Natural killer cell (primary cell): ENCODE results near the gene MAST4. TPM values are rescaled to one million over a fixed set of nuclear protein-coding genes. Genes with fewer than 3 reads are reported as not detected.

Experiments
- ATAC-seq, 3 donors: fragments of 150-1000 bp in 2 of 3; fragments of 200-7000 bp in 1 of 3; cut with Tn5 transposase; 1 replicate in 1 of 3; 2 replicates in 2 of 3; pipeline ENCODE4 v1.10.0; 2021; ENCODE audit warnings: mild to moderate bottlenecking in 2 of 3, moderate library complexity in 2 of 3
- DNase-seq, 2 donors: peaks; one replicate each; pipeline versions ENCODE4 v3.0.0 to v3.0.0-alpha.2; 2013 to 2021; ENCODE audit warnings: mixed read lengths in 1 of 2
- H3K27ac ChIP-seq: one replicate; pipeline ENCODE4 v1.5.1; 2013; ENCODE audit warnings: mild to moderate bottlenecking, low read length
- H3K27me3 ChIP-seq: one replicate; pipeline ENCODE4 v1.6.1; 2013; ENCODE audit warnings: low read length; ENCODE audit not compliant: control insufficient read depth, insufficient read depth
- H3K36me3 ChIP-seq: one replicate; pipeline ENCODE4 v1.6.1; 2013; ENCODE audit warnings: low read length; ENCODE audit not compliant: control insufficient read depth, insufficient read depth
- H3K4me1 ChIP-seq: one replicate; pipeline ENCODE4 v1.6.1; 2013; ENCODE audit warnings: low read length; ENCODE audit not compliant: control insufficient read depth, insufficient read depth
- H3K4me3 ChIP-seq: one replicate; pipeline ENCODE4 v1.5.1; 2013; ENCODE audit warnings: low read length
- H3K9me3 ChIP-seq: one replicate; pipeline ENCODE4 v1.6.1; 2013; ENCODE audit warnings: low read length; ENCODE audit not compliant: control insufficient read depth, insufficient read depth
- H3K27ac Mint-ChIP-seq, 2 donors: one replicate each; pipeline ENCODE4 v1.8.0; 2022; ENCODE audit warnings: mild to moderate bottlenecking in 2 of 2, mixed read lengths in 2 of 2, moderate library complexity in 1 of 2
- H3K27me3 Mint-ChIP-seq, 2 donors: one replicate each; pipeline ENCODE4 v1.8.0; 2022; ENCODE audit warnings: low read depth in 2 of 2, mixed read lengths in 2 of 2
- H3K36me3 Mint-ChIP-seq: one replicate; pipeline ENCODE4 v1.8.0; 2022; ENCODE audit warnings: mixed read lengths
- H3K4me1 Mint-ChIP-seq, 2 donors: one replicate each; pipeline ENCODE4 v1.8.0; 2022; ENCODE audit warnings: mixed read lengths in 2 of 2
- H3K4me3 Mint-ChIP-seq: one replicate; pipeline ENCODE4 v1.8.0; 2022; ENCODE audit warnings: mild to moderate bottlenecking, moderate library complexity, mixed read lengths
- H3K9me3 Mint-ChIP-seq, 2 donors: one replicate each; pipeline ENCODE4 v1.8.0; 2022; ENCODE audit warnings: mixed read lengths in 2 of 2
- CTCF ChIP-seq: fragments of 200-600 bp; IDR thresholded peaks from one replicate; pipeline ENCODE4 v1.8.0; 2022; ENCODE audit warnings: antibody characterized with exemption
- WGBS: methylation state at CpG from one replicate; pipeline ENCODE4 v1.1.7; 2013; ENCODE audit warnings: missing lambda C conversion rate; ENCODE audit not compliant: insufficient coverage; 5-methylcytosine and 5-hydroxymethylcytosine counted together
- intact Hi-C: fragments of 100-400 bp; cut with micrococcal nuclease; formaldehyde crosslinking; loops from one replicate; pipeline ENCODE4 v1.14.2; 2022
- total RNA-seq, 4 donors: library from RNA; stranded (reverse); fragments of 120-200 nt in 1 of 4; gene quantifications; one replicate each; pipeline versions ENCODE4 v1.2.3 to v1.2.4, GENCODE V29; 2013 to 2022

Gene MAST4
- total RNA-seq, 3 donors from 2014 or later (not counting 1 experiment from before 2014, with no cell fraction given) = 6.5 to 14.1 (median 12.7) TPM

GRCh38 chr5:67015541-67016191 is 419.5 kb downstream of the MAST4 start:
- TF ChIP-seq CTCF = no peak
- H3K27me3 Mint-ChIP-seq = no peaks in the 10 kb centered on the region
- H3K4me1 Mint-ChIP-seq = peaks cover 12% of the 10 kb centered on the region in 2 donors
- Histone ChIP-seq H3K27me3 (no peaks in the 10 kb centered on the region), H3K4me3 (no peak overlapping the region), H3K9me3 (no peaks in the 10 kb centered on the region), H3K4me1 (no peaks in the 10 kb centered on the region), H3K27ac (no peak overlapping the region), H3K36me3 (no peaks in the 10 kb centered on the region)
- no peaks in the 10 kb centered on the region for H3K36me3 Mint-ChIP-seq
- no peak overlapping the region for H3K27ac Mint-ChIP-seq
- H3K9me3 Mint-ChIP-seq = no peaks in the 10 kb centered on the region
- no peak overlapping the region for H3K4me3 Mint-ChIP-seq
- WGBS = 71% methylated on average over 6 of the region's 8 CpGs
- no peak for ATAC-seq
- intact Hi-C loops = no loop called here
- no peak for DNase-seq

GRCh38 chr5:67019065-67019845 is 423.1 kb downstream of the MAST4 start:
- 82% methylated on average over 7 of the region's 7 CpGs for WGBS
- Histone ChIP-seq H3K4me1 (no peaks in the 10 kb centered on the region), H3K9me3 (no peaks in the 10 kb centered on the region), H3K36me3 (no peaks in the 10 kb centered on the region), H3K27ac (no peak overlapping the region), H3K27me3 (no peaks in the 10 kb centered on the region), H3K4me3 (no peak overlapping the region)
- Mint-ChIP-seq H3K36me3 (no peaks in the 10 kb centered on the region), H3K9me3 (no peaks in the 10 kb centered on the region), H3K4me3 (no peak overlapping the region), H3K27me3 (no peaks in the 10 kb centered on the region), H3K4me1 (peaks cover 5 to 12% of the 10 kb centered on the region in 2 donors), H3K27ac (no peak overlapping the region)
- intact Hi-C loops = no loop called here
- TF ChIP-seq CTCF = no peak
- DNase-seq = no peak
- no peak for ATAC-seq

GRCh38 chr5:67020096-67020615 is 424.0 kb downstream of the MAST4 start:
- no peak overlapping the region for H3K27ac ChIP-seq
- H3K4me1 ChIP-seq = no peaks in the 10 kb centered on the region
- DNase-seq = no peak
- no peaks in the 10 kb centered on the region for H3K36me3 ChIP-seq
- no peaks in the 10 kb centered on the region for H3K9me3 ChIP-seq
- TF ChIP-seq CTCF = no peak
- Mint-ChIP-seq H3K9me3 (no peaks in the 10 kb centered on the region), H3K4me1 (peaks cover 5 to 12% of the 10 kb centered on the region in 2 donors), H3K27ac (no peak overlapping the region), H3K27me3 (no peaks in the 10 kb centered on the region), H3K36me3 (no peaks in the 10 kb centered on the region), H3K4me3 (no peak overlapping the region)
- H3K4me3 ChIP-seq = no peak overlapping the region
- intact Hi-C loops = no loop called here
- WGBS = 96% methylated on average over 3 of the region's 3 CpGs
- no peak for ATAC-seq
- no peaks in the 10 kb centered on the region for H3K27me3 ChIP-seq
